ENCODE results near the gene AMER1. TPM values are rescaled to one million over a fixed set of nuclear protein-coding genes. Genes with fewer than 3 reads are reported as not detected.

Gene AMER1
- total and polyA plus RNA-seq, 2 of the 4 experiments (the other 2 are of a cell fraction) = 1.3 to 2.2 TPM

GRCh38 chrX:64191281-64192010, 14.1 kb downstream of the AMER1 start:
- Histone ChIP-seq H2AFZ (replicated peaks; ENCODE audit: low read length, poor library complexity) (no peak overlapping the region), H3K9ac (ENCODE audit: low read depth, low read length) (no peak overlapping the region), H3K27ac (ENCODE audit: insufficient read depth, low read length) (no peak overlapping the region), H4K8ac (ENCODE audit: low read depth in 2 of 2, low read length in 2 of 2) (no peak overlapping the region), H3K36me3 (ENCODE audit: control insufficient read depth, insufficient read depth, low read length) (peaks cover 12% of the 10 kb centered on the region), H2AK5ac (ENCODE audit: low read depth, low read length) (no peak overlapping the region), H3K4me3 (ENCODE audit: insufficient read depth, low read depth, low read length) (no peak overlapping the region), H3K56ac (ENCODE audit: extremely low read depth, insufficient read depth, low read length) (no peak overlapping the region), H3K79me1 (ENCODE audit: low read depth in 1 of 2, low read length in 2 of 2) (no peaks in the 10 kb centered on the region), H3K9me3 (ENCODE audit: control insufficient read depth, insufficient read depth, low read length) (peaks cover 1% of the 10 kb centered on the region; the same call in 1 of the 2 replicates), H4K5ac (ENCODE audit: low read depth, low read length) (no peak overlapping the region), H2BK120ac (ENCODE audit: low read depth, low read length) (no peak overlapping the region), H3K14ac (replicated peaks; ENCODE audit: low read depth, low read length) (no peak overlapping the region), H3K23ac (ENCODE audit: low read depth, low read length) (no peak overlapping the region), H3K9me1 (ENCODE audit: insufficient read depth, low read length) (no peaks in the 10 kb centered on the region), H3K18ac (ENCODE audit: low read depth, low read length) (no peak overlapping the region), H2AK9ac (replicated peaks; ENCODE audit: low read depth, low read length, poor library complexity) (no peak overlapping the region), H3K4ac (ENCODE audit: low read depth, low read length) (no peak overlapping the region), H2BK20ac (ENCODE audit: low read depth, low read length) (no peak overlapping the region), H4K20me1 (ENCODE audit: insufficient read depth, low read length) (no peaks in the 10 kb centered on the region), H3K4me1 (ENCODE audit: control insufficient read depth, insufficient read depth, low read length) (no peaks in the 10 kb centered on the region), H4K91ac (ENCODE audit: insufficient read depth, low read depth, low read length) (no peak overlapping the region), H3K4me2 (ENCODE audit: low read depth, low read length) (no peak overlapping the region), H2BK15ac (ENCODE audit: low read depth, low read length) (no peak overlapping the region), H3K27me3 (ENCODE audit: control insufficient read depth, insufficient read depth, low read length) (no peaks in the 10 kb centered on the region), H2BK5ac (ENCODE audit: low read depth, low read length, poor library complexity, severe bottlenecking) (no peak overlapping the region)
- intact Hi-C loops (cut with micrococcal nuclease) = no loop called here
- 71% methylated on average over 12 of the region's 19 CpGs; no CpG with 5 or more reads in 1 of the 2 experiments for WGBS, 2 experiments (ENCODE audit: extremely low coverage in 2 of 2, insufficient read length in 1 of 2)
- no TSS peak for BruUV-seq (replicated peaks)
- TF ChIP-seq MXI1 (IDR thresholded peaks at IDR 0.05; ENCODE audit: borderline replicate concordance, low read depth, low read length) = no peak
- no peak for TF ChIP-seq RAD21 (IDR thresholded peaks at IDR 0.05; ENCODE audit: low read length)
- no peak for TF ChIP-seq USF2 (IDR thresholded peaks at IDR 0.05; ENCODE audit: low read depth, low read length)
- TF ChIP-seq BHLHE40 (IDR thresholded peaks at IDR 0.05; ENCODE audit: low read depth, low read length) = no peak
- no peak for TF ChIP-seq FOS (IDR thresholded peaks at IDR 0.05; ENCODE audit: low read depth, low read length)
- TF ChIP-seq NFE2L2 (IDR thresholded peaks at IDR 0.05; ENCODE audit: low read depth, low read length) = no peak
- no peak for TF ChIP-seq RCOR1 (IDR thresholded peaks at IDR 0.05; ENCODE audit: insufficient replicate concordance, low read length)
- TF ChIP-seq CTCF (conservative IDR thresholded peaks at IDR 0.05; ENCODE audit: low read depth, low read length) = no peak
- no peak for TF ChIP-seq MAFK (IDR thresholded peaks at IDR 0.05; ENCODE audit: low read depth, low read length)
- no peak for TF ChIP-seq CHD1 (IDR thresholded peaks at IDR 0.05; ENCODE audit: low read depth, low read length)
- TF ChIP-seq SMC3 (IDR thresholded peaks at IDR 0.05; ENCODE audit: low read depth, low read length) = no peak
- TF ChIP-seq ELK1 (IDR thresholded peaks at IDR 0.05; ENCODE audit: borderline replicate concordance, low read depth, low read length) = no peak
- no peak for TF ChIP-seq RFX5 (IDR thresholded peaks at IDR 0.05; ENCODE audit: low read depth, low read length)
- TF ChIP-seq MAZ (IDR thresholded peaks at IDR 0.05; ENCODE audit: borderline replicate concordance, low read depth, low read length) = no peak
- no peak for TF ChIP-seq POLR2A (IDR thresholded peaks at IDR 0.05; ENCODE audit: low read depth, low read length)
- no peak for TF ChIP-seq CEBPB (IDR thresholded peaks at IDR 0.05; ENCODE audit: low read depth, low read length)
- no peak for ATAC-seq (ENCODE audit: low read depth)
- no peak for DNase-seq
- dilution Hi-C loops (cut with HindIII; ENCODE audit: low sequenced_read_pairs, unreplicated experiment) = no loop called here
- in situ Hi-C loops (cut with MboI; ENCODE audit: low sequenced_read_pairs) = no loop called here
- ChIA-PET POLR2A (ENCODE audit: unreplicated experiment) (no interaction called here), CTCF (no interaction called here)

All from IMR-90 (cell line).